ENCODE results near the gene TOR1A.

TOR1A gene

DNA sequence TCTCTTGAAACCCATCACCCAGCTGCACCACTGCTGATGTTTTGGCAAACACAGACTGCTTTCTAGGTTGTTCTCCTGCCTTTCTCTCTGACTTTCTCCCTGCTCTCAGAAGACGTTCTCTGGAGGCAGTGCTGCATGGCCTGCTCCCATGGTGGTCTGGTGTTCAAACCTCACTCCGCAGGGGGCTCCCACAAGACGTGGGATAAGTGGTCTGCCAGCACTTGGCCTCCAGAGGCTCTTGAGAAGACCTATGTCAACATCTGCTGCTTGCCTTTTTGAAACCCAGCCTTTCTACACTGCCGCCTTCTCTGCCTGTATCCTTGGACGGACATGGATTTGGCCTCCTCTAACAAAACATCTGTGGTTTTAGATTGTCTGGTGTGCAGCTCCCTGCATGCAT is 27.9 kb upstream of the TOR1A start:
- DNase-seq (ENCODE audit: low spot score), result no peak

DNA sequence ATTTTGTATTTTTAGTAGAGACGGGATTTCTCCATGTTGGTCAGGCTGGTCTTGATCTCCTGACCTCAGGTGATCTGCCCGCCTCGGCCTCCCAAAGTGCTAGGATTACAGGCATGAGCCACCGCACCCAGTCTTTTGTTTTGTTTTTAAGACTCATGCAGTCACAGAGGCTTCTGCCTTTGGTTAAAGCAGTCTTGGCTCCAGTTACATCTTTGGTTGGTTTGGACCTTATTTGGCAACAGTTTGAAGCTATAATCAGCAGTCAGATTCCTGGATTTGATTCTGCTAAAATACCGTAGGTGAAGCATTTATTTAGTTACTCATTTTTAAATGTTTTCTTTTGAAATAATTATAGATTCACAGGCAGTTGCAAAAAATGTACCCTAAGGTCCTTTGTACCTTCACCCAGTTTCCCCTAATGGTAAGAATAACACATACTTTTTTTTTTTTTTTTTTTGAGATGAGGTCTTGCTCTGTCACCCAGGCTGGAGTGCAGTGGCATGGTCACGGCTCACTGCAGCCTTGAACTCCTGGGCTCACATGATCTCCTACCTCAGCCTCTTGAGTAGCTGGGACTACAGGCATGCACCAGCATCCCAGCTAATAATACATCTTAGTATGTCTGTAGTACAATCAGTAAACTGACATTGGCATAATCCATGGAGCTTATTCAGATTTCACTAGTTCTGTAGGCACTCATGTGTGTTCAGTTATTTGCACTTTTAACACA is 27.1 kb upstream of the TOR1A start:
- no peak for DNase-seq (ENCODE audit: low spot score)

DNA sequence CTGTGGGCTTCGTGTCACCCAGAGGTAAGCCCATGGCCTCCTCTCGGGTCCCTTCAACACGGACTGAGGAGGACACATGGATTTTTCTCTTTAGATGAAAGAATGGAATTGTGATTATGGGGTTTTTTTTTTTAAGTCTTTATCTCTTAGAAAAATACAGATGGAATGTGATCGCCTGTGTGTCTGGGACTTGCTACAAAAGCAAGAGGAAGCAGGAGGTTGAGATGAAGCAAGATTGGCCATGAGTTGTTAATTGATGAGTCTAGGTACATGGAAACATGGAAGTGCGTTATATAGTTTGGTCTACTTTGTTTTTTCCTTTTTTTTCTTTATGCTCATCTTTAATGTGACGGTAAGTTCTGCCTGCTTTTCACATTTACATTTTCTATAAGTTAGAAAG is 26.0 kb upstream of the TOR1A start:
- DNase-seq (ENCODE audit: low spot score), result no peak

DNA sequence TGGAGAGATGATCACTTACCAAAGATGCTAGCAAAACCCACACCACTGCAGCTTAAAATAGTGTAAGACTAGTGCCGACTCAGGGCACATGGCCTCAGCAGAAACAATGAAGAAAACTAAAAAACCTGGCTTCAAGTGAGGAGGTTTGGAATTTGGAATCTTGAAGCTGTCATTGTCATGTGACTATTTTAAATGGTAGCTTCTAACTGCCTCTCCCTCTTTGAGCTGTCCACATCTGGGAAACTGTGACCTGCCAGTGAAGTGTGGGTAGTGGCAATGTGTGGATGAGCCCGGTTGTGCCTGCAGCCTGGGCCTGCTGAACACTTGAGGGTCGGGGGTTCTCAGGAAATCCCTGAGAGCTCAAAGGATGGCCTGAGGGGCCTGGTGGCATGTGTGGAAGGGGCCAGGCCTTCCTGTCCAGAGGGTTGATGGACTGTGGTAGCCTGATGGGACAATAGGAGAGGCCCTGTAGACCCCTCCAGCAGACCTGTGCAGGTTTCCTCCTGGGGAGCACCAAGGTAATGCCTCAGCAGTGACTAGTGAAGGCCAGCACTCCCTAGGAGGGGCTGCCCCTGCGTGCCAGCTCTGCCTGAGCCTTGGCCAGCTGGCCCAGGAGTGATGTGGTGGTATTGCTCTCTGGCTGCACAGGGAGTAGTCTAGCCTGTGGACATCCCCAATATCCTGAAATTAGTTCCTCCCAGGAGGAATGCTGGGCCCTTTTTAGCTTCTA is 24.9 kb upstream of the TOR1A start:
- DNase-seq (ENCODE audit: low spot score), result no peak

DNA sequence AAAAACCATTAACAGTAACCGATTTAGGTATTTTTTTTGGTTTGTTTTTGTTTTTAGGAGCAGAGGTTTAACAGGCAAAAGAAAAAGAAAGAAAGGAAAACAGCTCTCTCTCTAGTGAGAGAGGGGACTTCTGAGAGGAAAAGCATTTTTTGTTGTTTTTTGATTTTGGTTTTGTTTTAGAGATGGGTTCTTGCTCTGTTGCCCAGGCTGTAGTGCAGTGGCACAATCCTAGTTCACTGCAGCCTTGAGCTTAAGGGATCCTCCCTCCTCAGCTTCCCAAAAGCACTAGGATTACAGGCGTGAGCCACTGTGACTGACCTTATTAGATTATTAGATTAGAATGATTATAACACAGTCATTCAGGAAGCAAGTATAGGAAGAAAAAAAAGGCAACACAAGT is 21.4 kb upstream of the TOR1A start:
- no peak for DNase-seq (ENCODE audit: low spot score)

DNA sequence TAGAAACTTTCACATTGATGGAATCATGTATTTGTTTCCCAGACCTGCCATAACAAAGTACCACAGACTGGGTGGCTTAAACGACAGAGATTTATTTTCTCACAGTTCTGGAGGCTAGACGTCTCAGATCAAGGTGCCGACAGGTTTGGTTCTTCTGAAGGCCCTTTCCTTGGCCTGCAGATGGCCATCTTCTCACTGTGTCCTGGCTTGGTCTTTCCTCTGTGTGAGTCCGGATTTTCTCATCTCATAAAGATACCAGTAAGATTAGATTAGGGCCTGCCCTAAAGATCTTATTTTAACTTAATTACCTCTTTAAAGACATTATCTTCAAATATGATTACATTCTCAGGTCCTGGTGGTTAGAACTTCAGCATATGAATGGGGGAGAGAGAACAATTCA is 17.1 kb upstream of the TOR1A start:
- no peak for DNase-seq (ENCODE audit: low spot score)

DNA sequence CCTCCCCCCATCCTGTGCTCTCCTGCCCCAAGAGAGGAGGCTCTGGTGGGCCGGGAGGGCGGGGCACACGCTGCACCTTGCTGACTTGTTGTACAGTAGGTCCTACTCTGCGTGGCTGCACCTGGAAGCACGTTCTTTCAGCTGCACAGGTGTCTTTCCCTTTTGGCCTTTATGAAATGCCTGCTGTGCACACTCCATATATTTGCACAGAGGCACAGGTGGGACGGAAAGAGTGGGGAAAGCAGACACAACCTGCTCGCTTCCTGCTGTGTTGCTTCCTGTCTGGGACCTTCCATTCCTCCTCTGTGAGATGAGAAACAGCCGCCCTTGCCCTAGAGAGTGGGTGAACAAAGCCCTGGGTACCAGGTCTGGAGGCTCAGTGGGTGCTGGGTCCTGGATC is 16.1 kb upstream of the TOR1A start:
- DNase-seq (ENCODE audit: low spot score), result no peak

DNA sequence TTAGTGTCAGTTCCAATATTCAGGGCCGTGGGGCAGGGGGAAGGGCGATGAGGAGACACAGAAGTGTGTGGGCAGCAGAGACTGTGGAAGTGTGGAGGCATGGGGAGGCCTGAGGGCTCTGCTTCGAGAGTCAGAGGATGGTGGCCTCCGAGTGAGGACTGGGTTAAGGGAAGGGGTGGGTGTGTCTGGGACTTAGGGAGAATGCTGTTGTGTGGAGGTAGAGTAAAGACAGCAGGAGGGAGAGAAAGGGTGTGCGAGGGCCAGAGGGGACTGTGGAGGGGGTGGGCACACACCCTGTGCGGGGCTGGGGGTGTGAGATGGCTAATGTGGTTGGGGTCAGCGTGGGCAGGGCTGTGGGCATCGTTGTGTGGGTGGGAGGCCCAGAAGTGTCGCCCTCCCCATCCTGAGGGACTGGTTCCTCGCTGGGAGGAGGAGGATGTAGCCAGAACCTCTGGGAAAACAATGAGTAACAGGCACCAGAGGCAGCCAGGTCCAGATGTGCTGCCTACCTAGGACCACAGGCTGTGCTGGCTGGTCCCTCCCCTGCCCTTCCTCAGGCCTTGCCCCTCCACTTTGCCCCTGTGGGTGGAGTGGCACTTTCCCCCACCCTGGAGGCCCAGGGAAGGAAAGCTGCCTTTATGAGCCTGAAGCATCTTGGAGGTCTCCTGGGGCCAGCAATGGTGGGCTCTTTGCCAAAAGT is 15.5 kb upstream of the TOR1A start:
- DNase-seq (ENCODE audit: low spot score), result no peak

DNA sequence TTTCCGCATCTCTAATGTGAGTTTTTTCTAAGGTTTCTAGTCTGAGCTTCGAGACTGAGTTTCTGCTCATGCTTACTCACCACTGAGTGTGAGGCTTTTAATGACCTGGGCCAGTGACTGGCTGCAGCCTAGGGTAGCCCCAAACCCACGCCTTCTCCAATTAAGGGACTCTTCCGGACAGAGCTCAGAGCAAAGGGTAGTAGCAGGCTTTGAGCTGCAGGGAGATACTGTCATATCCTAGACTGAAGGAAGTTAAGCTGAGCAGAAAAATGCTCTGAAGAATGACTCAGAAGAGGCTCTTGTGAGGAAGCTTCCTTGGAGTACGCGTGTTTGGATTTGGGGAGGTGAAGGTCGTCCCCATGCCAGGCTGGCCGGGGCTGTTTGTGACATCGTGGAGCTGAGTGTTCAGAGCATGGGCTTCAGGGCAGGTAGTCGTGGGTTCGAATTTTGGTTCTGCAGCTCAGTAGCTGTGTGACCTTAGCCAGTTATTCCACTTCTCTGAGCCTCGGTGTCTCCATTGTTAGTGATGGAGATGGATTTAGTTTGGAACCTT is 14.8 kb upstream of the TOR1A start:
- DNase-seq (ENCODE audit: low spot score), result no peak

DNA sequence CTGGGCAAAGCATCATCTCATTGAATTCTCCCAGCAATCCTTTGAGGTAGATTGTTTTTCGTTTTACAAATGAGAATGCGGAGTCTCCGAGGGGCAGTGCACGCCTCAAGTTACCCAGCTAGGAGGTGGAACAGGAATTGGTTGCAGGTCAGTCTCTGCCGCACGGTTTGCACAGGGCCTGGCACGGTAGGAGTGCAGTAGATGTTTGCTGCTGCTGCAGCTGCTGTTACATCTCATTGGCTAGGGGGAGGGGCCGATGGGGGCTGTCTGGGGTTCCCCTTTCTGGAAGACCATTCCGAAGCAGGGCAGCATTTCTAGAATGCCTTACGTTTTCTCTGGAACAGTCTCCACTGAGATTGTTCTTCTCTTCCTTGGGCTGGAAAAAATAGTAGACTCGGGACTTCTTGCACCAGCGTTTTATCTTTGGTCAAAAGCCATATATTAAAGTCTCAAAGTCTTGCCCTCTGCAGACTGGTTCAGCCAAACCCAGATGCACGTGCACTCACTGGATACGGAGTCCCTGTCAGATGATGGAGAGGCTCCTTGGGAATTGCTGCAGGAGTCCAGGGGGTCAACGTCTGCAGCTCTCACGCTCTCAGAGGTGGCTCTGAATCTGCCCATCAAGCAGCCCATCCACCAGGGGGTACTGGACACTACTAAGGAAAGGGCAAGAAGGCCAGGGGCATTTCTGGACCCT is 12.5 kb upstream of the TOR1A start:
- DNase-seq (ENCODE audit: low spot score), result peak; percentile 58

DNA sequence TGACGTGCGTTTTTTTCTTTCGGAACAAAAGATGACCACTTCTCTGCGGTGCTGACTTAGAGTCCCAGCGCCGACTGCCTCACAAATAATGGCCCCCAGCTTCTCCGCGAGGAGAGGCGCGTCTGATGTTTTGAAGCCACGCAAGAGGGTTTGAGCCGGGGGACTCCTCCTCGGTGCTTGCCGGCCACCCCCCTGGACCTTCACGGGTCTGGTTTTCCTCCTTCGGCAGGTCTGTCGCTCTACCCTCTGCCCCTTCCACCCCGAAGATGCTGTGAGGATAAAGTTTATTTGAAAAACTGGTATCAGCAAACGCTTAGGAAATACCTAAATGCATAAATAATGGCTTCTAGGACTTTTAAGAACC is 11.9 kb upstream of the TOR1A start:
- DNase-seq (ENCODE audit: low spot score), result no peak

DNA sequence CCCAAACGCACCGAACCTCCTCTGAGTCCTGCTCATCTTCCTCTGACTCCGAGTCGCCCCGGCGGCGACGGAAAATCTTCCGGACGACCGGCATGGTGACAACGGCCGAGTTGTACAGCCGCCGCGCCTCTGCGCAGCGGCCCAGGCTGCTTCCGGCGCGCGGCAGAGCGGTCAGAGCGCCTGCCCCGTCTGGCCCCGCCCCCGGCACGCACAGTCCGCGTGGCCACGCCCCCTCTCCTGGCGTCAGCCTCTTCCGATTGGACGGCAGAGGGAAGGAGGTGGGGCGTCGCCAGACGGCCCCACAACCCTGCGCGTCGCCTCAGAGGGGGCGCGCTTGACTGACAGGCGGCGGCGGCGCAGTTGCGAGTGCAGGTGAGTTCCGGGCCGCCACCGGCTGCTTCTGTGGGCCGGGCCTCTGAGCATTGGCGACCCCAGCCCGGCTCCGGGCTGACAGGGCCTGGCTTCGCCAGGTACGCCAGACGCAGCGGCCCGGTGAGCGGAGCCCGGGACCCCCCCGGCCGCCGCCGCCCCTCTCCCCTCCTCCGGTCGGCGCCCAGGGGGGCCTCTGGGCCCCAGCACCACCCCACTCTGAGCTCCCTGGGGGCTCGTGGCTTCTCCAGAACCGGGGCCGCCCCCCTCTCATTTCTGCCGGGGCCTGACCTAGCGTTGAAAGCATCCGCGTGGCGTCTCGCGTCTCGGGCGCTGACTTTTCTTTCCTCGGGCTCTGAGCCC is 11.4 kb upstream of the TOR1A start, which contains the start of the genes C9orf78 and USP20:
C9orf78 (minus strand) TSS at position 148 of the 732 bp plus-strand sequence; CDS start at position 94, 54 bp downstream.
USP20 (plus strand) TSS at position 331 of the 732 bp plus-strand sequence. CDS start 17,098 bp downstream, outside the sequence.
- peak; percentile 99 for DNase-seq (ENCODE audit: low spot score)

DNA sequence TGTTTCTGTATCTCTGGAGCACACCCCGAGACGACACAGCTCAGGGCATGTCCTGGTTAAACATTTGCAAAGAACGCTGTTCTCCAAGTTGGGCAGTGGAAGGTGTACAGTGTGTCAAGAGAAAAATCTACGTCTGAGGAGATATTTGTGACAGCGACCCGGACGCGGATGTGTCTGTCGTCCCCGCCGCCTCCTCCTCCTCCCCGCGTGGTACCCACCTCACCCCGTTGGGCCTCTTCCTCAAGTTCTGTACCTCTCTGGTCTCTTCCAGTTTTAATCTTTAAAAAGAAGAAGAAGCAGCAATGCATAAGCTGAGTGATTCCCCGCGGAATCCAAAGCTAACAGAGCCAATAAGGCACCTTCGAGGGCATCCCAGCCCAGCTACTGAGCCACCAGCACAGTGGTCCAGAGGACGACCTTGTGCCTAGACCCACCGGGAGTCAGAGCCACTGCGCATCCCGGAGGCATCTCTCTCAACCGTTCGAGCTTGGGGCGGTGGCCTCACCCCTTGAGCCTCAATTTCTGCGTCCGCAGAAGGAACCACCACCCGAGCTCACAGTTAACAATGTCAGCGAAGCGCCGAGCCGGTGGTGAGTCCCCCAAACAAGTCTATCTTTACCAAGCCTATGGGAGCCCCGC is 10.7 kb upstream of the TOR1A start:
- DNase-seq (ENCODE audit: low spot score), result peak; percentile 30

DNA sequence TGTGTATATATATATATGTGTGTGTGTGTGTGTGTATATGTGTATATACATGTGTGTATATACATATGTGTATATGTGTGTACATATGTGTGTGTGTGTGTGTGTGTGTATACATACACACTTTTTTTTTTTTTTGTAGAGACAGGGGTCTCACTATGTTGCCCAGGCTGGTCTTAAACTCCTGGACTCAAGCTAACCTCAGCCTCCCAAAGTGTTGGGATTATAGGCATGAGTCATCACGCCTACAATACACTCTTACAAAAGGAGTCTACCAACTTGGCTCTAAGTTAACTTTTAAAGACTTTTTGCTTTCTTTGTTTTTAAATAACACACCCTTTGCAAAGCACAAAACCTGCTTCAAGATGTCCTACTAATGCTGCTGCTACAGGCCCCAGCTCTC is 9.0 kb upstream of the TOR1A start:
- DNase-seq (ENCODE audit: low spot score), result no peak

DNA sequence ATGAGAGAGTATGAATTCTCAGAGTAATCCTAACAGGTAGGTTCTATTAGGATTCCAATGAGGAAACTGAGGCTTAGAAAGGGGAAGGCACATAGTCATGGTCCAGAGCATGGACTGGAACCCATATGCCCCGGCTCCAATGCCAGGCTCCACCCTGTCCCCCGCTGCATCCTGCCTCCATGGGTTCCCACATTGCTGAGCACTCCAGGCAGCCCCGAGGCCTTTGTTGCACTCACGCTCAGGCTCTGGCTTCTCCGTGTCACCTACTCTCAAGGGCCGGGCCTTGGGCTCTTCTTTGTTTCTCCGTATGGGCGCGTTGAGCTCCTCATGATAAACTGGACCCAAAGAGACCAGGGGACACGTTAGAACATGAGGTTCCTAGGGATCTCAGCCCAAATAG is 5.0 kb upstream of the TOR1A start:
- no peak for DNase-seq (ENCODE audit: low spot score)

DNA sequence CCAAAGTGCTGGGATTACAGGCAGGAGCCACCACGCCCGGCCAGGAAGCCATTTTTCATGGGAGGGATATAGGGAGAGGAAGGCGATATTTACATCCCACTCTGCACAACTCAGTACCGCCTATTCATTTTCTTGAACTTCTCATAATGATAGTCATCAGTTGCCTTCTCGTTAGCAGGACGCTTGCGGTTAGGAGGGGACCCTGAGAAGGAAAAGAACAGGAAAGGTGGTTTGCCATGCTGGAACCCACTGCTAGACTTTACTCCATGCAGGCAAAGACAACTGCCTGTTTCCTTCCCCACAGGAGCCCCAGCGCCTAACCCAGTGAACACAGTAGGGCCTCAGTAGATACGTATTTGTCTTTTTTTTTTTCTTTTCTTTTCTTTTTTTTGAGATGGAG is 4.1 kb upstream of the TOR1A start:
- no peak for DNase-seq (ENCODE audit: low spot score)

DNA sequence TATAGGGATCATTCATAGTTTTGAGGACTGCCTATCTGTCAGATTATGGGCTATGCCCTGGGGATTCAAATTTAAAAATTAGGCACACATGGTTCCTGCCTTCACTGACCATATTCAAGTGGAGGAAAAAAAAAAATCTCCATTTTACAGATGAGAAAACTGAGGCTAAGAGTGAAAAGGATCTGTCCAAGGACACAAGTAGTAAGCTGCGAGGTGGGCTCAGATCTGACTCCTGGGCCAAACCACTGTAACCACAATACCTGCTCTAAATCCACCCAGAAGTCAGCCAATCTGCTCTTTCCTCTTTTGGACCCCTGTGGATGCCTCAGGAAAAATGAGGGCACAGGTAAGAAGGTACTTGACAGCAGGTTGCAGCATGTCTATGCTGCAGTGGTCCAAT is 2.8 kb upstream of the TOR1A start:
- no peak for DNase-seq (ENCODE audit: low spot score)

DNA sequence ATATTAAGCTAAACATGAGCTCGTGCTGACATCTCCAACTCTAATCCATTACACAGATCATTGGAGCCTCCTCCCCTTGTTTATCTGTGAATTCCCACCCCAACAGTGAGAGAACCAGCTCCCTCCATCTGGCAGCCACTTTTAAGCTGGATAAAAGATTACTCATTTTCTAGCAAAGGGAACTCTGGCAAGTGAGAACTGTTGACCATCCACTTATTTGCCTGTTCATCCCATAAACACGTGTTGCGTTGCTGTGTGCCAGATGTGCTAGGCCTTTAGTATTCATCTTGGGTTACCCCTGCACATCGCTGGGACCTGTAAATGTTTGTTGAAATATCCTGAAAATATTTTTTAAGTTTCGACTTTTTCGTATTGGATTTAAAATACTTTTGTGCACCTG is 2.4 kb upstream of the TOR1A start:
- DNase-seq (ENCODE audit: low spot score), result no peak

DNA sequence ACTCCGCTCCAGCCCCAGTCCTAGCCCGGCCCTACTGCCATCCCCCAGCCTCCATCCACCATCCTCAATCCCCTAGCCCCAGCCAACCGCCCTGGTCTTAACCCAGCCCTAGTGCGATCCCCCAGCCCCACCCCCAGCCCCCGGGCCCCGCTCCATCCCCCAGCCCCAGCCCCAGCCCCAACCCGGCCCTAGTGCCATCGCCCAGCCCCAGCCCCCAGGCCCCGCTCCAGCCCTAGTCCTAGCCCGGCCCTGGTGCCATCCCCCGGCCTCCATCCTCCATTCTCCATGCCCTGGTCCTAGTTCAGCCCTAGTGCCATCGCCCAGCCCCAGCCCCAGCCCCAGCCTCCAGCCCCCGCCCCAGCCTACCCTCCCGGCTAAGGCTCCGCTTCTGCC is 398 bp downstream of the TOR1A start:
- no peak for DNase-seq (ENCODE audit: low spot score)

DNA sequence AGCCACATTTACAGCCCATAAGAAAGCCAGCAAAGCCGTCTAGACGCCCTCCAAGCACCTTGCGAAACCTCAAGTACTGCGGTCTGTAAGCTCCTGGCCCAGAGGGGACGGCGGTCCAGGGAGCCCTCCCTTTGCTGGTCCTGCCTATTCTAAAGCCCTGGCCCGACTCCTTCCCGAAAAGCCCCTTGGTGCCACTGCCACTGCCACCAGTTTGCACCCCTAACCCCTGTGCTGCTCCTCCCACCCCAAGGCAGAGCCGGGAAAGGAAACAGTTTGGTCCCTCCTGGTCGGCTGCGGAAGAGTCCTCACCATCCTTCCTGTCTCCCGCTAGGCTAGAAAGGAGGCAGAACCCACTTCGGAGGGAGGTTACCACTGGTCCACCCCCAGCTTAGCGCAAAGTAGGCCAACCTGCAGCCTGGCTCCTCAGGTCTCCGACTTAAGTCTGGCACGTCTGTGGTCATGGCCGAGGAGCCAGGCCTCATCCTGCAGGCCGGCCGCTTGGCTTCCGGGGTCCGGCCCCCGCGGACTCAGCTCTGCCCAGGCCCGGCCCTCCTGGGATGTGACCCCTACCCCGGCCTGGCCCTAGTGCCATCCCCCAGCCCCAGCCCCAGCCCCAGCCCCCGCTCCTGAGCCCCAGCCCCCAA is 916 bp downstream of the TOR1A start:
- DNase-seq (ENCODE audit: low spot score), result peak; percentile 14
